Heart left ventricle (tissue), 16 donors: Measurements from ENCODE around the gene ILDR1. TPM values are rescaled to one million over a fixed set of nuclear protein-coding genes. Genes with fewer than 3 reads are reported as not detected.

ENCODE experiments used
- ATAC-seq, 4 donors: fragments of 200-7000 bp; cut with Tn5 transposase; one replicate each; pipeline ENCODE4 v1.9.1; 2020 to 2022; ENCODE audit warnings: moderate library complexity in 4 of 4, mild to moderate bottlenecking in 3 of 4, moderate number of reproducible peaks in 1 of 4
- DNase-seq, 5 donors: peaks; one replicate each; pipeline ENCODE4 v3.0.0-alpha.2; 2020
- H3K27ac ChIP-seq, 12 donors: fragments of 200-600 bp; sonication (generic) in 4 of 12; one replicate each; pipeline versions ENCODE4 v1.5.0 to v1.8.0; 2016 to 2022; ENCODE audit warnings: mild to moderate bottlenecking in 2 of 12
- H3K27me3 ChIP-seq, 9 donors: fragments of 200-600 bp; sonication (generic) in 2 of 9; one replicate each; pipeline versions ENCODE4 v1.5.1 to v1.8.0; 2016 to 2022; ENCODE audit warnings: mild to moderate bottlenecking in 3 of 9
- H3K36me3 ChIP-seq, 9 donors: fragments of 200-600 bp; sonication (generic) in 2 of 9; one replicate each; pipeline versions ENCODE4 v1.5.0 to v1.8.0; 2018 to 2022; ENCODE audit warnings: mild to moderate bottlenecking in 2 of 9
- H3K4me1 ChIP-seq, 12 donors: fragments of 200-600 bp; sonication (generic) in 4 of 12; one replicate each; pipeline versions ENCODE4 v1.5.0 to v1.8.0; 2016 to 2022; ENCODE audit warnings: mild to moderate bottlenecking in 3 of 12
- H3K4me3 ChIP-seq, 12 donors: fragments of 200-600 bp; sonication (generic) in 4 of 12; one replicate each; pipeline versions ENCODE4 v1.5.0 to v1.8.0; 2017 to 2022; ENCODE audit warnings: mild to moderate bottlenecking in 9 of 12, moderate library complexity in 4 of 12
- H3K9me3 ChIP-seq, 12 donors: fragments of 200-600 bp; sonication (generic) in 4 of 12; one replicate each; pipeline versions ENCODE4 v1.5.0 to v1.8.0; 2016 to 2022; ENCODE audit warnings: mild to moderate bottlenecking in 1 of 12
- POLR2A ChIP-seq, 2 donors: fragments of 450-650 bp; IDR thresholded peaks; one replicate each; pipeline ENCODE4 v1.6.1; 2017; ENCODE audit warnings: antibody characterized with exemption in 2 of 2, mild to moderate bottlenecking in 2 of 2, moderate library complexity in 2 of 2
- WGBS, 4 donors: extraction: QIAGEN DNeasy Blood & Tissue Kit in 2 of 4; methylation state at CpG; one replicate each; pipeline versions ENCODE4 v1.1.5 to v1.1.7; 2013 to 2018; 5-methylcytosine and 5-hydroxymethylcytosine counted together
- intact Hi-C, 10 donors: fragments of 100-400 bp; cut with DNase I; formaldehyde crosslinking; loops; one replicate each; pipeline versions ENCODE4 v1.11.1 to v1.14.2; 2022
- polyA plus RNA-seq, 2 donors: library from polyadenylated mRNA; stranded (reverse); fragments of 200-250 nt; gene quantifications; one replicate each; pipeline ENCODE4 v1.2.3, GENCODE V29; 2013
- total RNA-seq, 9 donors: library from RNA; depleted of rRNA in 2 of 9; stranded (reverse); fragments of >200 nt in 2 of 9; fragmentation: NEBNext Ultra II Directional in 3 of 9; extraction: Animal tissue kit (Norgen Biotek cat#: 25700) in 3 of 9; gene quantifications; one replicate each; pipeline versions ENCODE4 v1.1.0 to v1.2.4, GENCODE V29; 2016 to 2023
- TF ChIP-seq, protein P1 (sequence below), 12 donors: fragments of 200-600 bp; sonication (generic) in 4 of 12; IDR thresholded peaks; one replicate each; pipeline versions ENCODE4 v1.5.0 to v1.8.0; 2018 to 2022; ENCODE audit warnings: antibody characterized with exemption in 12 of 12, mild to moderate bottlenecking in 5 of 12
- donor health status: ischemic (EF 13 %, LVEDD 7.1; RV severe dilation, severe dysfunction).
- donor health status: healthy with polysubstance abuse.
- donor health status: DM: no; HTN: yes; CAD: no.
- donor health status: DM: no; HTN: no; CAD: no.
- donor health status: ischemic (EF 25% LVEDD 6.9; RV normal size, moderate dysfunction).
- donor health status: ischemic (EF 25% LVEDD 5.7; RV mildly dilated, moderate dysfunction).
- donor health status: healthy.
- donor health status: DM: yes; HTN: yes; CAD: no.
- donor health status: ischemic (EF 35%, LVEDD 5.7; RV mildly dilated, moderate dysfunction).
- donor health status: nonischemic (EF 11% LVEDD 7.7; RV severe dilation, severe dysfunction).
- donor health status: DM: yes; HTN: yes; CAD: no.
- donor health status: PGD.
- donor health status: ischemic (EF 29% LVEDD 5.4; RV normal size, mild dysfunction).
- donor health status: nonischemic (EF 23%, LVEDD 6.1; RV moderate dilation, normal function).

Gene ILDR1
- total and polyA plus RNA-seq, 11 donors, result 0.18 to 0.24 (median 0.20) TPM; not detected in 8

DNA sequence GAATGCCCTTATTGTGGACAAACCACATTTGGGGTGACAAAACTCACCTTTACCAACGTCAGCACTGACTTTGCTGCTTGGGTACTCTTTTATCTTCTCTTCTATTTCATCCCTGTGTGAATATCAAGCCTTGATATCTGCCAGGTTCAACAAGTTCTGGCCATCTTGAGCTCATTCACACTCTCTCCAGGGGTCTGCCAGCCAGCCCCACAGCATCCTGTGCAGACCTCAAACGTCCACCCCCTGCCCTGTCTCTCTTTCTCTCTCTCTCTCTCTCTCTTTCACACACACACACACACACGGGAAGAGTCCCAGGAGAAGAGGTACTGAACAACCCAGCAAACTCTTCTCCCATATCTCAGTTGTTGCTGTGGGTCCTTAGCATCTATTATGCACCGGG is 10.7 kb downstream of the ILDR1 start:
- no peaks in the 10 kb centered on the region for H3K36me3 ChIP-seq
- DNase-seq (no peak), ATAC-seq (no peak)
- no peaks in the 10 kb centered on the region for H3K9me3 ChIP-seq
- H3K4me3 ChIP-seq, result no peak overlapping the region
- peaks cover 0 to 5% (median 0%) of the 10 kb centered on the region in 9 donors for H3K27me3 ChIP-seq
- no peaks in the 10 kb centered on the region for H3K4me1 ChIP-seq
- WGBS, 4 donors, result 30 to 40% (median 35%) methylated on average over 4 of the region's 4 CpGs
- no peak overlapping the region for H3K27ac ChIP-seq
- intact Hi-C loops, result no loop called here
- no peak for TF ChIP-seq POLR2A (IDR thresholded peaks at IDR 0.05)
- TF ChIP-seq, protein P1, sequence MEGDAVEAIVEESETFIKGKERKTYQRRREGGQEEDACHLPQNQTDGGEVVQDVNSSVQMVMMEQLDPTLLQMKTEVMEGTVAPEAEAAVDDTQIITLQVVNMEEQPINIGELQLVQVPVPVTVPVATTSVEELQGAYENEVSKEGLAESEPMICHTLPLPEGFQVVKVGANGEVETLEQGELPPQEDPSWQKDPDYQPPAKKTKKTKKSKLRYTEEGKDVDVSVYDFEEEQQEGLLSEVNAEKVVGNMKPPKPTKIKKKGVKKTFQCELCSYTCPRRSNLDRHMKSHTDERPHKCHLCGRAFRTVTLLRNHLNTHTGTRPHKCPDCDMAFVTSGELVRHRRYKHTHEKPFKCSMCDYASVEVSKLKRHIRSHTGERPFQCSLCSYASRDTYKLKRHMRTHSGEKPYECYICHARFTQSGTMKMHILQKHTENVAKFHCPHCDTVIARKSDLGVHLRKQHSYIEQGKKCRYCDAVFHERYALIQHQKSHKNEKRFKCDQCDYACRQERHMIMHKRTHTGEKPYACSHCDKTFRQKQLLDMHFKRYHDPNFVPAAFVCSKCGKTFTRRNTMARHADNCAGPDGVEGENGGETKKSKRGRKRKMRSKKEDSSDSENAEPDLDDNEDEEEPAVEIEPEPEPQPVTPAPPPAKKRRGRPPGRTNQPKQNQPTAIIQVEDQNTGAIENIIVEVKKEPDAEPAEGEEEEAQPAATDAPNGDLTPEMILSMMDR (IDR thresholded peaks at IDR 0.05), result no peak

- ATAC-seq (no peak), DNase-seq (no peak)
- no peaks in the 10 kb centered on the region for H3K27me3 ChIP-seq
- H3K9me3 ChIP-seq, result no peaks in the 10 kb centered on the region
- WGBS, 4 donors, result 49 to 66% (median 57%) methylated on average over 2 of the region's 2 CpGs
- no peak overlapping the region for H3K27ac ChIP-seq
- no peaks in the 10 kb centered on the region for H3K36me3 ChIP-seq
- H3K4me1 ChIP-seq, result no peaks in the 10 kb centered on the region
- H3K4me3 ChIP-seq, result no peak overlapping the region
- intact Hi-C loops, result no loop called here
- TF ChIP-seq, protein P1 (IDR thresholded peaks at IDR 0.05), result no peak
- no peak for TF ChIP-seq POLR2A (IDR thresholded peaks at IDR 0.05)
These were observed 11.5 kb downstream of the ILDR1 start for GRCh38 chr3:122010506-122010905.

GRCh38 chr3:122008166-122008565 is 13.9 kb downstream of the ILDR1 start:
- TF ChIP-seq POLR2A (IDR thresholded peaks at IDR 0.05), result no peak
- TF ChIP-seq, protein P1 (IDR thresholded peaks at IDR 0.05), result no peak

DNA sequence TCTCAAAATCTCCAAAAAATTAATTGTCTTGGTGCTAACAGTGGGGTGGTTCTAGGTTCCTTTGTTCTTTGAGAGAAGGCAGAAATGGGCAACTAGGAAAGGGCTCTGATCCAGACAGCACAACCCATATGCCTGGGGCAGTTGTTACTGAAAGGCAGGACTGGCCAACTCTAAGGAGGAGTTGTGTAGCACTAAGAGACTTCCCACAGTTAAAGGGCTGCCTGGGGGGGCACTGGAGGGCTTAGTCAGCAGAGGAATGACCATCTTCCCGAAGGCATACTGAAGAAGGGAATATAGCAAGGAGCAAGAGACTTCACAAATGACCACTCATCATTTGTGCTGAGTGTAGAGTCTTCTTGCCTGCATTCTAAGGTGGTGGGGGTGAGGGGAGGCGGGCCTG is 15.8 kb downstream of the ILDR1 start:
- Histone ChIP-seq H3K4me3 (no peak overlapping the region), H3K27me3 (peaks cover 0 to 9% (median 0%) of the 10 kb centered on the region in 9 donors), H3K36me3 (no peaks in the 10 kb centered on the region), H3K4me1 (peaks cover 0 to 18% (median 0%) of the 10 kb centered on the region in 12 donors), H3K27ac (no peak overlapping the region), H3K9me3 (no peaks in the 10 kb centered on the region)
- no peak for DNase-seq
- WGBS, 4 donors, result 78 to 98% (median 84%) methylated on average over 2 of the region's 2 CpGs
- TF ChIP-seq, protein P1 (IDR thresholded peaks at IDR 0.05), result no peak
- no peak for TF ChIP-seq POLR2A (IDR thresholded peaks at IDR 0.05)
- no peak for ATAC-seq
- intact Hi-C loops, result no loop called here

More at GRCh38 chr3:122008166-122008565, 13.9 kb downstream of the ILDR1 start:
- Histone ChIP-seq H3K4me1 (peaks cover 0 to 18% (median 0%) of the 10 kb centered on the region in 12 donors), H3K4me3 (no peak overlapping the region), H3K9me3 (no peaks in the 10 kb centered on the region), H3K36me3 (no peaks in the 10 kb centered on the region), H3K27me3 (no peaks in the 10 kb centered on the region), H3K27ac (no peak overlapping the region)
- DNase-seq (no peak), ATAC-seq (no peak)
- WGBS, 4 donors, result 85 to 93% (median 91%) methylated on average over 2 of the region's 2 CpGs
- intact Hi-C loops, result no loop called here
